SK-N-SH (cell line): ENCODE data around the gene TUBB2B.

Experiments used
- TF ChIP-seq, protein P1 (sequence below): fragments of 200-600 bp; sonication (generic); IDR thresholded peaks from 2 replicates; pipeline ENCODE4 v1.6.1; 2017; ENCODE audit warnings: antibody characterized with exemption, mild to moderate bottlenecking, moderate library complexity
- TF ChIP-seq, protein P2 (sequence below): IDR thresholded peaks from 2 replicates; pipeline ENCODE4 v1.6.1; 2012; ENCODE audit warnings: mild to moderate bottlenecking, low read depth, low read length, moderate library complexity

DNA sequence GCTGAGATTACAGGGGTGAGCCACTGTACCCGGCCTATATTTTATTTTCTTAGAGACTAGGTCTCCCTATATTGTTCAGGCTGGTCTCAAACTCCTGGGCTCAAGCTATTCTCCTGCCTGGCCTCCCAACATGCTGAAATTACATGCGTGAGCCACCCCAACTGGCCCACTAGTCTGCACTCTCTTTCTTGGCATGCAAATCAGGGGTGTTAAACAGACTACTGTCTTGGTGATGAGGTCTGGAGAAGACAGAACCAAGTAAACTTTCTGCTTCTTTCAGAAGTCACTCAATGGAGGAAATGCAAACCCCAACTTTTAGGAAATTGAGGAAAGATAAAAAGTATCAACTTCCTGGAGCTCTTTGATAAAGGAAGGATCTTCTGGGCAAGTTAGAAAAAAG is 8.0 kb upstream of the TUBB2B start:
- TF ChIP-seq, protein P1, sequence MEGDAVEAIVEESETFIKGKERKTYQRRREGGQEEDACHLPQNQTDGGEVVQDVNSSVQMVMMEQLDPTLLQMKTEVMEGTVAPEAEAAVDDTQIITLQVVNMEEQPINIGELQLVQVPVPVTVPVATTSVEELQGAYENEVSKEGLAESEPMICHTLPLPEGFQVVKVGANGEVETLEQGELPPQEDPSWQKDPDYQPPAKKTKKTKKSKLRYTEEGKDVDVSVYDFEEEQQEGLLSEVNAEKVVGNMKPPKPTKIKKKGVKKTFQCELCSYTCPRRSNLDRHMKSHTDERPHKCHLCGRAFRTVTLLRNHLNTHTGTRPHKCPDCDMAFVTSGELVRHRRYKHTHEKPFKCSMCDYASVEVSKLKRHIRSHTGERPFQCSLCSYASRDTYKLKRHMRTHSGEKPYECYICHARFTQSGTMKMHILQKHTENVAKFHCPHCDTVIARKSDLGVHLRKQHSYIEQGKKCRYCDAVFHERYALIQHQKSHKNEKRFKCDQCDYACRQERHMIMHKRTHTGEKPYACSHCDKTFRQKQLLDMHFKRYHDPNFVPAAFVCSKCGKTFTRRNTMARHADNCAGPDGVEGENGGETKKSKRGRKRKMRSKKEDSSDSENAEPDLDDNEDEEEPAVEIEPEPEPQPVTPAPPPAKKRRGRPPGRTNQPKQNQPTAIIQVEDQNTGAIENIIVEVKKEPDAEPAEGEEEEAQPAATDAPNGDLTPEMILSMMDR, result no peak
- TF ChIP-seq, protein P2, sequence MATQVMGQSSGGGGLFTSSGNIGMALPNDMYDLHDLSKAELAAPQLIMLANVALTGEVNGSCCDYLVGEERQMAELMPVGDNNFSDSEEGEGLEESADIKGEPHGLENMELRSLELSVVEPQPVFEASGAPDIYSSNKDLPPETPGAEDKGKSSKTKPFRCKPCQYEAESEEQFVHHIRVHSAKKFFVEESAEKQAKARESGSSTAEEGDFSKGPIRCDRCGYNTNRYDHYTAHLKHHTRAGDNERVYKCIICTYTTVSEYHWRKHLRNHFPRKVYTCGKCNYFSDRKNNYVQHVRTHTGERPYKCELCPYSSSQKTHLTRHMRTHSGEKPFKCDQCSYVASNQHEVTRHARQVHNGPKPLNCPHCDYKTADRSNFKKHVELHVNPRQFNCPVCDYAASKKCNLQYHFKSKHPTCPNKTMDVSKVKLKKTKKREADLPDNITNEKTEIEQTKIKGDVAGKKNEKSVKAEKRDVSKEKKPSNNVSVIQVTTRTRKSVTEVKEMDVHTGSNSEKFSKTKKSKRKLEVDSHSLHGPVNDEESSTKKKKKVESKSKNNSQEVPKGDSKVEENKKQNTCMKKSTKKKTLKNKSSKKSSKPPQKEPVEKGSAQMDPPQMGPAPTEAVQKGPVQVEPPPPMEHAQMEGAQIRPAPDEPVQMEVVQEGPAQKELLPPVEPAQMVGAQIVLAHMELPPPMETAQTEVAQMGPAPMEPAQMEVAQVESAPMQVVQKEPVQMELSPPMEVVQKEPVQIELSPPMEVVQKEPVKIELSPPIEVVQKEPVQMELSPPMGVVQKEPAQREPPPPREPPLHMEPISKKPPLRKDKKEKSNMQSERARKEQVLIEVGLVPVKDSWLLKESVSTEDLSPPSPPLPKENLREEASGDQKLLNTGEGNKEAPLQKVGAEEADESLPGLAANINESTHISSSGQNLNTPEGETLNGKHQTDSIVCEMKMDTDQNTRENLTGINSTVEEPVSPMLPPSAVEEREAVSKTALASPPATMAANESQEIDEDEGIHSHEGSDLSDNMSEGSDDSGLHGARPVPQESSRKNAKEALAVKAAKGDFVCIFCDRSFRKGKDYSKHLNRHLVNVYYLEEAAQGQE, result no peak
